PC-9 (cell line): ENCODE measurements around the gene SYT10.

Experiments
- EZH2 ChIP-seq: fragments of 200-600 bp; sonication (generic); IDR thresholded peaks from 2 replicates; pipeline ENCODE4 v1.8.0; 2017; ENCODE audit warnings: antibody characterized with exemption, low read depth
- TF ChIP-seq, protein P1 (sequence below): fragments of 200-600 bp; sonication (generic); conservative IDR thresholded peaks from 2 replicates; pipeline ENCODE4 v1.6.1; 2017; ENCODE audit warnings: mixed run types, antibody characterized with exemption, mild to moderate bottlenecking, moderate library complexity

GRCh38 chr12:33357181-33357580 lies 82.4 kb downstream of the SYT10 start:
- TF ChIP-seq, protein P1, sequence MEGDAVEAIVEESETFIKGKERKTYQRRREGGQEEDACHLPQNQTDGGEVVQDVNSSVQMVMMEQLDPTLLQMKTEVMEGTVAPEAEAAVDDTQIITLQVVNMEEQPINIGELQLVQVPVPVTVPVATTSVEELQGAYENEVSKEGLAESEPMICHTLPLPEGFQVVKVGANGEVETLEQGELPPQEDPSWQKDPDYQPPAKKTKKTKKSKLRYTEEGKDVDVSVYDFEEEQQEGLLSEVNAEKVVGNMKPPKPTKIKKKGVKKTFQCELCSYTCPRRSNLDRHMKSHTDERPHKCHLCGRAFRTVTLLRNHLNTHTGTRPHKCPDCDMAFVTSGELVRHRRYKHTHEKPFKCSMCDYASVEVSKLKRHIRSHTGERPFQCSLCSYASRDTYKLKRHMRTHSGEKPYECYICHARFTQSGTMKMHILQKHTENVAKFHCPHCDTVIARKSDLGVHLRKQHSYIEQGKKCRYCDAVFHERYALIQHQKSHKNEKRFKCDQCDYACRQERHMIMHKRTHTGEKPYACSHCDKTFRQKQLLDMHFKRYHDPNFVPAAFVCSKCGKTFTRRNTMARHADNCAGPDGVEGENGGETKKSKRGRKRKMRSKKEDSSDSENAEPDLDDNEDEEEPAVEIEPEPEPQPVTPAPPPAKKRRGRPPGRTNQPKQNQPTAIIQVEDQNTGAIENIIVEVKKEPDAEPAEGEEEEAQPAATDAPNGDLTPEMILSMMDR, result no peak
- no peak for TF ChIP-seq EZH2
